HG03103 (cell line): ENCODE data around the gene ZBTB11.
"Not testable (repeated sequence)": the region's sequence is repeated elsewhere in the genome, so short reads cannot be mapped to it uniquely, and the experiment has no call there.

Experiments used
- ATAC-seq: cut with Tn5 transposase; IDR thresholded peaks from one replicate; pipeline ENCODE4 v1.9.1; 2021; ENCODE audit warnings: low read depth; ENCODE audit not compliant: unreplicated experiment

Gene ZBTB11, protein sequence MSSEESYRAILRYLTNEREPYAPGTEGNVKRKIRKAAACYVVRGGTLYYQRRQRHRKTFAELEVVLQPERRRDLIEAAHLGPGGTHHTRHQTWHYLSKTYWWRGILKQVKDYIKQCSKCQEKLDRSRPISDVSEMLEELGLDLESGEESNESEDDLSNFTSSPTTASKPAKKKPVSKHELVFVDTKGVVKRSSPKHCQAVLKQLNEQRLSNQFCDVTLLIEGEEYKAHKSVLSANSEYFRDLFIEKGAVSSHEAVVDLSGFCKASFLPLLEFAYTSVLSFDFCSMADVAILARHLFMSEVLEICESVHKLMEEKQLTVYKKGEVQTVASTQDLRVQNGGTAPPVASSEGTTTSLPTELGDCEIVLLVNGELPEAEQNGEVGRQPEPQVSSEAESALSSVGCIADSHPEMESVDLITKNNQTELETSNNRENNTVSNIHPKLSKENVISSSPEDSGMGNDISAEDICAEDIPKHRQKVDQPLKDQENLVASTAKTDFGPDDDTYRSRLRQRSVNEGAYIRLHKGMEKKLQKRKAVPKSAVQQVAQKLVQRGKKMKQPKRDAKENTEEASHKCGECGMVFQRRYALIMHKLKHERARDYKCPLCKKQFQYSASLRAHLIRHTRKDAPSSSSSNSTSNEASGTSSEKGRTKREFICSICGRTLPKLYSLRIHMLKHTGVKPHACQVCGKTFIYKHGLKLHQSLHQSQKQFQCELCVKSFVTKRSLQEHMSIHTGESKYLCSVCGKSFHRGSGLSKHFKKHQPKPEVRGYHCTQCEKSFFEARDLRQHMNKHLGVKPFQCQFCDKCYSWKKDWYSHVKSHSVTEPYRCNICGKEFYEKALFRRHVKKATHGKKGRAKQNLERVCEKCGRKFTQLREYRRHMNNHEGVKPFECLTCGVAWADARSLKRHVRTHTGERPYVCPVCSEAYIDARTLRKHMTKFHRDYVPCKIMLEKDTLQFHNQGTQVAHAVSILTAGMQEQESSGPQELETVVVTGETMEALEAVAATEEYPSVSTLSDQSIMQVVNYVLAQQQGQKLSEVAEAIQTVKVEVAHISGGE

DNA sequence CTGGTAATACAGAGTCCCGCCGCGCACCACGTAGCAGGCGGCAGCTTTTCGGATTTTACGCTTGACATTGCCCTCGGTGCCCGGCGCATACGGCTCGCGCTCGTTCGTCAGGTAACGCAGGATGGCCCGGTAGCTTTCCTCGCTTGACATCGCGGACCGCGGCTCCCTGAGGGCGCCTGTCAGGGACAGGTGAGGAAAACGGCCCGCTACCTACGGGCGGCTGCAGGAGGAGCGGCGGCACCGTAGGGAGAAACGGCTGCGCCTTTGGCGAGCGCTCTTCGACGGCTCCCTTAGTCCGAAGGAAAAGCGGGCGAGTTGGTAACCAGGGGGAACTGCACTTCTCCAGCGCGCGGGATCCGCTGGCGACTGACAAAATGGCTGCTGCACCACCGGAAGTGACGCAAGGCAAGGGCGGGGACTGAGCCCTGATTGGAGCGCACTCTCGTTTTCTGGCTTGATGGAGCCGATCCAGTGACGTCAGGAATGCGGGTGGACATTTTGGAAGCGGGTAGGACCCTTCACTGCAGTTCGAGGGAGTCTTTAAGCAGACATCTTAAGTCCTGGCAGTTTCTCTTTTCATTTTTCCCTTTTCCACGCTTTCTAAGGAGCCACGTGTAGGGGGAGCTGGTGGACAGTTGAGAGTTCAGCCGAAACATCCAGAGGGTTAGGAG is at the start of gene ZBTB11:
TSS of gene ZBTB11 (minus strand) at position 368 of the 671 bp plus-strand sequence. CDS start at position 150, 218 bp downstream.
- peak; percentile 67 for ATAC-seq

- ATAC-seq: no peak
Observed at GRCh38 chr3:101725890-101726275, 49.0 kb upstream of the ZBTB11 start.

DNA sequence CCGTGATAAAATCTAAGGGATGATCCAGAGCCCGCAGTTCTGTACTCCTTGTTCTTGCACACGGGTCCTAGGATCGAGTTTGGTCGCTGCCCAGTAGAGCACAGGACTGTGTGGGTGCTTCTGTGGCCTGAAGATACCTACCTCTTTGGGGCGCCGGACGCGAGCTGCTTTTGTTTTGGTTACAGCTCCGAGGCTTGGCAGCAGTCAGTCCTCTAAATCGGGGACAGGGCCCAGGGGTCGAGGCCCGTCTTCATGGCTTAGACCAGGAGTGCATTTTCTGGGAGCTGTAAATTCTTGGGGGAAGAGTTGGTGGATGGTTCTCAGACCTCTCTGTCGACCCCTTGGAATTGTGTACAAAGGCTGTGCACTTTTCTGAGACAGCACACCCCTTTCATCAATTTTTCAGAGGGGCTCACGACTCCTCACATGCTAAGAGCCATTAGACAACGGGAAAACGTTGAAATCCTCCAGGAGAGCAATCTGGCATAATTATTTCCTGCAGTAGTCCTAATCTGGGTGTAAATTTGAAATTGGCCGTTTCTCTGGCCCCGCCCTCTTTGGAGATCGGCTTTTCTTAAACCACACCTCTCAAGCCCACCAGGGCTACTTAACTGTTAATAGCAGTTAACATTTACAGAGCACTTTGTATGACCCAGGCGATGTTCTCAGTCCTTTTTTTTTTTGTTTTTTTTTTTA is 48.4 kb upstream of the ZBTB11 start:
- peak; percentile 2 for ATAC-seq

DNA sequence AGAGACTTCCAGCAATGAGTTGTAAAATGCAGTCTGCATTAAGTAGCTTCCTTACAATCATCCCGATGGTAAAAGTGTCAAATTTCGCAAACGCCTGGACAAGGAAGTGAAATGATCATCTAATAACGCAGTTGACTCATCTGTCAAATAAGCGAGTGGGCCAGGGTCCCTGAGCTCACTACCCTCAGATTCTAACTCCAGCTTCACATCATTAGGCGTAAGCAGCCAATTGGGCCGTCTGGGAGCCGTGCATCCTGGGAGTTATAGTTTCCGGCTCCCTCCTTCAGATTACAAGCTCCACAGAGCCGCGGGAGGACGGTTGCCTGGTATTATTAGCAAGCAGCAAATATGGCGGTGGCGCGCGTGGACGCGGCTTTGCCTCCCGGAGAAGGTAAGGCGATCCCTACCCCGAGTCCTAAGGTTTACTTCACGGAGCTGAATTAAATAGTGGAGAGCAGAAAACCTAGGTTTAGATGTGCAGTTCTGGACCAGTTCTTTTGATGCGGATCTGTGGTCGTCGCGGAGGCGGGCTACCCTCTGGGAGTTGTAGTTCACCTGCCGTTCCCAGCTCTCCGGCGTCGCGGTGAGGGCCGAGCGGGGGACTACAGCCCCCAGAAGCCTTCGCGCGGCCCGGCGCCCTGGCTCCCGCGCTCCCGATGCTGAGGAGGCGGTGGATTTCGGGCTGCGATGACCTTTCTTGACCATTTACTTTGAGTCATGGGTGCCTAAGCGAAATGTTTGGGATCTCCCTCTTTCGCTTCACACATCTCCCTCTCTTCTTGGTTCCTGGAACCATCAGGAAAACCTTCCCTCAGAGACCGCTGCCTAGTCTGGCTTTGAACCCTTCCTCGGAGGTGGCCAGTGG is 47.6 kb upstream of the ZBTB11 start, which contains the start of gene CEP97:
TSS of gene CEP97 (plus strand) at position 286 of the 865 bp plus-strand sequence. CDS start at position 349, 63 bp downstream.
- ATAC-seq: peak; percentile 83

GRCh38 chr3:101722394-101723173 is 45.7 kb upstream of the ZBTB11 start:
- peak; percentile 47 for ATAC-seq

GRCh38 chr3:101720851-101721840 is 44.2 kb upstream of the ZBTB11 start:
- no peak for ATAC-seq

DNA sequence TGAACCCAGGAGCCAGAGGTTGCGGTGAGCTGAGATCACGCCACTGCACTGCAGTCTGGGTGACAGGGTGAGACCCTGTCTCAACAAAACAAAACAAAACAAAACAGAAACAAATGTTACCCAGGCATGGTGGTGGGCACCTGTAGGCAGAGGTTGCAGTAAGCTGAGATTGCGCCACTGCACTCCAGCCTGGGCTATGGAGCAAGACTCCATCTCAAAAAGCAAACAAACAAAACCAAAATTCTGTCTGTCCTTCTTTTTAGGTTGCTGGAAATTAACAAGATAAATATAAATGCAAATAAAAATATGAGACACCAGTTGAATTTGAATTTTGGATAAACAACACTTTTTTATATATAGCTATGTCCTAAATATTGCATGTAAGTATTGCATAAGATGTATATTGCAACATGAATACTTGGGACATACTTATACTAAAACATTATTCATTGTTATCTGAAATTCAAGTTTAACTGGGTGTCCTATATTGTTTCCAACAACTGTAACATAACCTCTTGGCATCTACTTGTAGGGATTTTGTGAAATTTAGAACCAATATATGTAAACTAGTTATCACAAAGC is 42.8 kb upstream of the ZBTB11 start:
- ATAC-seq: no peak

DNA sequence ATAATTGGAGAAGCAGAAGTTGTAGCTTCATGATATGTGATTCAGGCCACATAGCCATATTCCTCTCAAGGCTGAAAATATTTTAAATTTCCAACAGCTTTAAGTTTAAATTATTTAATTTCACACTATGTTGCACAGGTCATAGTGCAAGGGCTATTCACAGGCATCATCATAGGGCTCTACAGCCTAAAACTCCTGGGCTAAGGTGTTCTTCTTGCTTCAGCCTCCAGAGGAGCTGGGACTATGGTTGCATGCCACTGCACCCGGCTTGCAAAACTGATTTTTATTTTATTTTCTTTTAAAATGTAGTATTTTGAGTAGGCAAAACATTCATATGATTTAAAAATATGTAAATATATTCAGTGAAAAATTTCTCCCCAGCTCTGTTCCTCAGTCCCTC is 41.5 kb upstream of the ZBTB11 start:
- ATAC-seq: no peak

GRCh38 chr3:101709126-101709525 is 32.2 kb upstream of the ZBTB11 start:
- ATAC-seq: no peak

DNA sequence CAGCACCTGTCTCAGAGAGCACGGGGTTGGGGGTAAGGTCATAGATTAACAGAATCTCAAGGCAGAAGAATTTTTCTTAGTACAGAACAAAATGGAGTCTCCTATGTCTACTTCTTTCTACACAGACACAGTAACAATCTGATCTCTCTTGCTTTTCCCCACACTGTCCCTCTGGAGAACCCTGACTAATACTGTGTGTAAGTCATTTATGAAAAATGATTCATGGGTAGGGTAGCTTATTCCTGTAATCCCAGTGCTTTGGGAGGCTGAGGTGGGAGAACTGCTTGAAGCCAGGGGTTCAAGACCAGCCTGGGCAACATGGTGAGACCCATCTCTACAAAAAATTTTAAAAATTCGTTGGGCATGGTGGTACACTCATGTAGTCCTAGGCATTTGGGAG is 27.7 kb upstream of the ZBTB11 start:
- ATAC-seq: not testable (repeated sequence)

GRCh38 chr3:101703169-101703568 is 26.2 kb upstream of the ZBTB11 start:
- ATAC-seq: no peak

DNA sequence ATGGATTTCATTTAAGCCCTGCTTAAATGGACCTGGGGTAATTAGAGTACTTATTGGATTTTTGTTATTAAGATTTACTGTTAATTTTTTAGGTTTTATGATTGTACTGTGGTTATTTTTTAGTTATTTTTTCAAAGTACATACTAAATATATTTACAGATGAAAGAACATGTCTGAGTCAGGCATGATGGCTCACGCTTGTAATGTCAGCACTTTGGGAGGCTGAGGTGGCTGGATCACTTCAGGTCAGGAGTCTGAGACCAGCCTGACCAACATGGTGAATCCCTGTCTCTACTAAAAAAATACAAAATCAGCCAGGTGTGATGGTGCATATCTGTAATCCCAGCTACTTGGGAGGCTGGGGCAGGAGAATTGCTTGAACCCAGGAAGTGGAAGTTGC is 25.8 kb upstream of the ZBTB11 start:
- ATAC-seq: no peak

DNA sequence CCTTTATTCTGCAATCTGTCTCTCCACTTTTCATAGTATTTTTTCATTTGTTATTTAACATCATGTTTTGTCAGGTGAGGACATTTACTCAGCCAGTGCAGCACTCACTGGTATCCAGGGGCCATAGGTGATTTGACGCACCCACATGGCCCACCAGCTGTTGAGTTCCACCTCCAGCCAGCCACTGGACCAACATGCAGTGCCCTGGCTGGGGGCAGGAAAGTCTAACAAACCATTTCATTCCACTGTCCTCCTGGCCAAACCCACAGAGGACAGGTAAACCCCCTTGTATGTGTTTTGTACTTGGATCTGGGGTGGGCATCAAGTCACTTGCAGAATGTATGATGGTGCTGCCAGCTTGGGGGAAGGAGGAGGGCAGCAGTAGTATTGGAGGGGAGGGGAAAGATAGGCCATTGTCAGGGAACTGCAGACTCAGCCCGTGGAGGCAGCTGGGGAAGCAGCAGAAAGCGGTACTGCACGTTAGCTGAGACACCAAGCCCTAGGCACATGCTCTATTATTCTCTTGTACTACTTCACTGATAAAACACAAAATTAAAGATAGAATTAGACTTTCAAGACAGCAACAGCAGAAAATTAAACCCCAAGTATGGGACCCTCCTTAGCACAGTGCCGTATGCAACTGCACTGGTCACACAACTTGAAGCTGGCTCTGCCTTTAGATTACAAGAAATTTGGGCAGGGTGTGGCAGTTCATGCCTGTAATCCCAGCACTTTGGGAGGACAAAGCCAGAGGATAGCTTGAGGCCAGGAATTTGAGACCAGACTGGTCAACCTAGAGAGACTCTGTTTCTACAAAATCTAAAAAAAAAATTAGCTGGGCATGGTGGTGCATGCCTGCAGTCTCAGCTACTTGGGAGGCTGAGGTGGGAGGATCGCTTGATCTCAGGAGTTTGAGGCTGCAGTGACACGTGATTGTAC is 25.0 kb upstream of the ZBTB11 start:
- no peak for ATAC-seq

DNA sequence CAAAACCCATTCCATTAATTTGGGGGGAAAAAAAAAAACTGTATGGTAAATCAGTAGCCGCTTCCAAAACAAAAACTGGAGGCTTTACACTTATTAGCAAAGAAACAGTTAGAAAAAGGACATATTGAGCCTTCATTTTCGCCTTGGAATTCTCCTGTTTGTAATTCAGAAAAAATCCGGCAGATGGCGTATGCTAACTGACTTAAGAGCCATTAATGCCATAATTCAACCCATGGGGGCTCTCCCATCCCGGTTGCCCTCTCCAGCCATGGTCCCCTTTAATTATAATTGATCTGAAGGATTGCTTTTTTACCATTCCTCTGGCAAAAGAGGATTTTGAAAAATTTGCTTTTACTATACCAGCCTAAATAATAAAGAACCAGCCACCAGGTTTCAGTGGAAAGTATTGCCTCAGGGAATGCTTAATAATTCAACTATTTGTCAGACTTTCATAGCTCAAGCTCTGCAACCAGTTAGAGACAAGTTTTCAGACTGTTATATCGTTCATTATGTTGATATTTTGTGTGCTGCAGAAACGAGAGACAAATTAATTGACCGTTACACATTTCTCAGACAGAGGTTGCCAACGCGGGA is 18.9 kb upstream of the ZBTB11 start:
- no peak for ATAC-seq

DNA sequence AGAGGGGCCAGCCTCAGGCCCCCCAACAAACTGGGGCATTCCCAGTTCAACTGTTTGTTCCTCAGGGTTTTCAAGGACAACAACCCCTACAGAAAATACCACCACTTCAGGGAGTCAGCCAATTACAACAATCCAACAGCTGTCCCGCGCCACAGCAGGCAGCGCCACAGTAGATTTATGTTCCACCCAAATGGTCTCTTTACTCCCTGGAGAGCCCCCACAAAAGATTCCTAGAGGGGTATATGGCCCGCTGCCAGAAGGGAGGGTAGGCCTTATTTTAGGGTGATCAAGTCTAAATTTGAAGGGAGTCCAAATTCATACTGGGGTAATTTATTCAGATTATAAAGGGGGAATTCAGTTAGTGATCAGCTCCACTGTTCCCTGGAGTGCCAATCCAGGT is 17.9 kb upstream of the ZBTB11 start:
- ATAC-seq: not testable (repeated sequence)
